HG02884 (cell line): Measurements from ENCODE around the gene GSE1.

ENCODE experiments used
- ATAC-seq: cut with Tn5 transposase; IDR thresholded peaks from one replicate; pipeline ENCODE4 v1.9.1; 2021; ENCODE audit warnings: mild to moderate bottlenecking, moderate library complexity; ENCODE audit not compliant: unreplicated experiment

GSE1 gene

DNA sequence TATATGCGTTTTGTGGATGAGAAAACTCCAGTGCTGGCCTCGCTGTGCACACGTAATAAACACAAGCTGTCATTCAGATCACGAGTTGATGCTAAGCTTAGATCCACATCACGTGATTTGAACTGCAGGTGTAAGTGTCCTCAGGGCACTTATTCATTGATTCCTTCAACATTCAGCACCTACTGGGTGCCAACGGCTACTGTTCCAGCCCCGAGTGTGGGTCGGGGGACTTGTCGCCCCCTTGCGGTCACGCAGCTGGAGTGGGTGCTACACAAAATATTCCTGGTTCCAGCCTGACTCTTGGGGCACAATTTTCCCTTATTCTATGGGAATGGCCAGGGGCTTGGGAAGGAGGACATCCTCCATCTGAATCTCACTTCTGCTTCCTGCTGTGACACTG lies 105.6 kb downstream of the GSE1 start:
- ATAC-seq: no peak

DNA sequence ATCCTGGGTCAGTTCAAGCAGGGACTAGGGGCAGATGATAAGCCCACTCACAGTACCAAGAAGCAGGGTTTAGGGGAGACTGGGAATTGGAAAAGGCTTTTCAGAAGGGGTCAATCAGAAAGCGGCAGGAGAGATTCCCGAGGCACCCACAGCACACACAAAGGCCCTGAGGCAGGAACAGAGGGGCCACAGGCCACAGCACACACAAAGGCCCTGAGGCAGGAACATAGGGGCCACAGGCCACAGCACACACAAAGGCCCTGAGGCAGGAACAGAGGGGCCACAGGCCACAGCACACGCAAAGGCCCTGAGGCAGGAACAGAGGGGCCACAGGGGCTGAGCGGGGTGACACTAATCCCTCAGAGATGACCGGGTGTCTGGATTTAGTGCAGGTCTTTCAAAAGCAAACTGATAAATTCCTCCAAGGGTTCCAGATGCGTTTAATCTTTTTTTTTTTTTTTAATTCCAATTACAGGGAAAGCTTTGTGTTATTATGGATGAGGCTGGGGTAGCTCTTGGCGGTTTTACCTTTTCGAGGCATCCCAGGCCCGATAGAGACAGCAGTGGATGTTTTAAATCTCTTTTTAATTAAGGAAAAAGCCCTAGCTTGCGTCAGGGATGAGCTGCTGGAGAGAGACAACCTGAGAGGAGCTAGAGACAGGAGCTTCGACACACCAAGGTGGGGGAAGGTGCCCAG lies 106.6 kb downstream of the GSE1 start:
- no peak for ATAC-seq

DNA sequence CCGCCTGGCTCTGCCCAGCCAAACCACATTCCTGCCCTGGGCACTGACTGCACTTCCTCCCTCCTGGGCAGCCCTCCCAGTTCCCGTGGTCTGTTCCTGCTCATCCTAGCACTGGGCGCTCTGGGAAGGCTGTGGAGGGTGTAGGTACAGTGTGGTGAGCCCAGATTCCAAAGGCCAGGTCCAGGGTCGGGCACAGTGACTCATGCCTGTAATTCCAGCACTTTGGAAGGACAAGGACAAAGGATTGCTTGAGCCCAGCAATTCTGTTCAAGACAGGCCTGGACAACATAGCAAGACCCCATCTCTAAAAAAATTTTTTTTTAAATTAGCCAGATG lies 107.1 kb downstream of the GSE1 start:
- no peak for ATAC-seq

DNA sequence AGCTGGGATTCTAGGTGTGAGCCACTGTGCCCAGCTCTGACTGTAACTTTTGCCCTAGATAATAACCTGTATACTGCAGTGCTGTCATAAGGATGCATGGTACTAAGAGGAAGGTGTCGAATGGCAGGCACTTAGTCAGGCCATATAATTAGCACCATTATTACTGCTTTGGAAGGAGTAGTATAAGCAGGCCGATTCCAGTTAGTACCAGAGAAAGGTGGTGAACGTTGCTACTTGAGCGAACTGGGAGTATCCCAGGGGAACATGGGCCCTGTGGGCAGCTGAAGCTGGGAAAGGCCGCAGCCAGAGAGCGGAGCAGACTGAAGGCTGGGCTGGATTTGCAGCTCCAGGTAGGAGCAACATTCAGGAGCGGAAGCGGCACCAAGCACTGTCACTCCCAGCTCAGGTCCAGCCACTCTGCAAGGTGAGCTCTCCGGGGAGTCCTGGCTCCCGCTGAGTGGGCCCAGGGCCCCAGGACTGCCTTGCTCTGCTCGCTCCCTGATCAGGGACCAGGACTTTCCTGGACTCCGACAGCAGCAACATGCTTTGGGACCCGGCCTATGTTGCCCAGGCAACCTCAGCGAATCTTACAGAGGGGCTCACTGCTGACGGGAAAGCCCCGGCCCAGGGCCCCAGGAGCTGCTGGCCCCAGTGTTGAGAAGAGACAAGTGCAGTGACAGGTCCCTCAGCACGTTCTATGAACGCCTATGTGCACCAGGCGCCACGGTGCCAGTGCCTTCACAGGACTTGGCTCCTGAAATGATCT lies 109.2 kb downstream of the GSE1 start:
- ATAC-seq: no peak

DNA sequence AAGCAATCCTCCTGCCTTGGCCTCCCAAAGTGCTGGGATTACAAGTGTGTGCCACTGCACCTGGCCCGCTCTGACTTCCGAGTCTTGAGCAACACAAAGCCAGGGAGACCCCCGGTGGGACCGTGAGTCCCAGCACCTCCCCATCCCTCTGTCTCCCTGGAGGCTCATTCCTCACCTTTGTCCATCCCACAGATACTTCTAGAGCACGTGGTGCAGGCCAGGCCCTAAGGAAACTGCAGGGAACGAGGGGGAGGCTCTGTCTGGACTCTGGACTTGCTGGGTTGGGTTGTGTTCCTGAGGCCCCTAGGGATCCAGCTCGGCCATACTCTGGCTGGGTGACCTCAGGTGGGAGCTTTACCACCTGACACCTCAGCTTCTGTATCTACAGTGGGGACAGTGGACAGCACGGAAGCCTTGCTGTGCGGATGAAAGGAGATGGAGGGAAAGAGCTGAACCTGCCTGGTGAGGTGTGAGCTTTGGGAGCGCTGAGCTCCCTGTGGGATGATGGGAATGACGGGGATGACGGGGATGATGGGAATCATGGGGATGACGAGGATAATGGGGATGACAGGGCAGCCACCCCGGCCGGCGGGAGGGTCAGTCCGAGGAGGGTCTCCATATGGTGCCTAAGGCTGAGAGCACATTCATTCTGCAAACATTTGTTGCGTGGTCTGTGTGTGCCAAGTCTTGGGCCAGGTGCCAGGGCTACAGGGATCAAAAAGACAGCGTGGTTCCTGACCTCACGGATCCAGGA lies 111.2 kb downstream of the GSE1 start:
- ATAC-seq: no peak

DNA sequence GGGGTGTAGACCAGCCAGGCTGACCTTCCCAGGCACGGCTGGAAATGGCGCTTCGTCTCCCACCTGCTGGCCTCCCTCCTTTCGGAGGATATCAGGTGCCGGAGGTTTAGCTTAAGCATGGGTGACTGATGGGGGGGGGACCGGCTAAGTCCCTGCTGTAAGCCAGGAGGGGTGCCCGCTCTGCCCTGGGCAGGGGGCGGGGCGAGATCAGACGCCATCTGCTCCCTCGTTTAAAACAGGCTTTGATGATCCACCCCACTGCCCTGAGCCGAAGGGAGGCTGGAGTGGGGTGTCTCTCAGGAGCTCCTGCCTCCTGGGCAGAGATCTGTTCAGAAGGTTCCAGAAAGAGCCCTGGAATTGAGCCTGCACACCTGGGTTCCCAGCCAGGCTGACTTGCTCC lies 111.8 kb downstream of the GSE1 start:
- no peak for ATAC-seq
